Measurements from ENCODE around the gene WWOX.

Gene WWOX

GRCh38 chr16:78326731-78327130 is 227.3 kb downstream of the WWOX start:
- in situ Hi-C loops (cut with MboI; ENCODE audit: low sequenced_read_pairs) = no loop called here

- in situ Hi-C loops (cut with MboI; ENCODE audit: low sequenced_read_pairs) = no loop called here
Measured at GRCh38 chr16:78331731-78332130, 232.3 kb downstream of the WWOX start.

GRCh38 chr16:78333808-78334207 is 234.4 kb downstream of the WWOX start:
- in situ Hi-C loops (cut with MboI; ENCODE audit: low sequenced_read_pairs) = no loop called here

- in situ Hi-C loops (cut with MboI; ENCODE audit: low sequenced_read_pairs) = no loop called here
Measured at GRCh38 chr16:78340590-78340989, 241.1 kb downstream of the WWOX start.

- in situ Hi-C loops (cut with MboI; ENCODE audit: low sequenced_read_pairs) = no loop called here
Measured at GRCh38 chr16:78348068-78348467, 248.6 kb downstream of the WWOX start.

GRCh38 chr16:78348886-78349285 is 249.4 kb downstream of the WWOX start:
- in situ Hi-C loops (cut with MboI; ENCODE audit: low sequenced_read_pairs) = no loop called here

GRCh38 chr16:78352184-78352583 is 252.7 kb downstream of the WWOX start:
- in situ Hi-C loops (cut with MboI; ENCODE audit: low sequenced_read_pairs) = no loop called here

GRCh38 chr16:78353640-78354275 is 254.3 kb downstream of the WWOX start:
- in situ Hi-C loops (cut with MboI; ENCODE audit: low sequenced_read_pairs) = no loop called here

- in situ Hi-C loops (cut with MboI; ENCODE audit: low sequenced_read_pairs) = no loop called here
Measured at GRCh38 chr16:78362524-78363135, 263.2 kb downstream of the WWOX start.

GRCh38 chr16:78363843-78364555 is 264.5 kb downstream of the WWOX start:
- in situ Hi-C loops (cut with MboI; ENCODE audit: low sequenced_read_pairs) = no loop called here

GRCh38 chr16:78364556-78364880 is 265.1 kb downstream of the WWOX start:
- in situ Hi-C loops (cut with MboI; ENCODE audit: low sequenced_read_pairs) = no loop called here

GRCh38 chr16:78365366-78365765 is 265.9 kb downstream of the WWOX start:
- in situ Hi-C loops (cut with MboI; ENCODE audit: low sequenced_read_pairs) = no loop called here

- in situ Hi-C loops (cut with MboI; ENCODE audit: low sequenced_read_pairs) = no loop called here
Measured at GRCh38 chr16:78368121-78369102, 269.0 kb downstream of the WWOX start.

- in situ Hi-C loops (cut with MboI; ENCODE audit: low sequenced_read_pairs) = no loop called here
Measured at GRCh38 chr16:78372277-78372676, 272.8 kb downstream of the WWOX start.

- in situ Hi-C loops (cut with MboI; ENCODE audit: low sequenced_read_pairs) = no loop called here
Measured at GRCh38 chr16:78375055-78375679, 275.7 kb downstream of the WWOX start.

- in situ Hi-C loops (cut with MboI; ENCODE audit: low sequenced_read_pairs) = no loop called here
Measured at GRCh38 chr16:78376452-78376851, 277.0 kb downstream of the WWOX start.

GRCh38 chr16:78377312-78377711 is 277.9 kb downstream of the WWOX start:
- in situ Hi-C loops (cut with MboI; ENCODE audit: low sequenced_read_pairs) = no loop called here

- in situ Hi-C loops (cut with MboI; ENCODE audit: low sequenced_read_pairs) = no loop called here
Measured at GRCh38 chr16:78381060-78381459, 281.6 kb downstream of the WWOX start.

- in situ Hi-C loops (cut with MboI; ENCODE audit: low sequenced_read_pairs) = no loop called here
Measured at GRCh38 chr16:78383118-78383517, 283.7 kb downstream of the WWOX start.

GRCh38 chr16:78385086-78385805 is 285.8 kb downstream of the WWOX start:
- in situ Hi-C loops (cut with MboI; ENCODE audit: low sequenced_read_pairs) = no loop called here

Measured in HL-60/S4 treated with retinoic acid at 250 ng/mL for 4 days and 3 days (cell line).